Measurements from ENCODE around the gene ZNF665.
"Not testable (repeated sequence)": the region's sequence is repeated elsewhere in the genome, so short reads cannot be mapped to it uniquely, and the experiment has no call there.

ZNF665 gene

GRCh38 chr19:53192771-53193534 is at the start of gene ZNF665:
ZNF665 (minus strand) TSS chr19:53193358; CDS start chr19:53182898, 10,460 bp downstream.
- no peak for FAIRE-seq

GRCh38 chr19:53237114-53237777 is 44.1 kb upstream of the ZNF665 start:
- no peak for FAIRE-seq

- FAIRE-seq, result no peak
Observed at GRCh38 chr19:53224606-53225005, 31.4 kb upstream of the ZNF665 start.

GRCh38 chr19:53222716-53223115 is 29.6 kb upstream of the ZNF665 start:
- not testable (repeated sequence) for FAIRE-seq

- FAIRE-seq, result no peak
Observed at GRCh38 chr19:53212703-53213320, 19.7 kb upstream of the ZNF665 start.

- not testable (repeated sequence) for FAIRE-seq
Observed at GRCh38 chr19:53211554-53211953, 18.4 kb upstream of the ZNF665 start.

GRCh38 chr19:53196777-53197396 is 3.7 kb upstream of the ZNF665 start:
- FAIRE-seq, result no peak

- FAIRE-seq, result peak; percentile 95
Observed at GRCh38 chr19:53195265-53195903, 2.2 kb upstream of the ZNF665 start.

- no peak for FAIRE-seq
Observed at GRCh38 chr19:53193535-53194222, 521 bp upstream of the ZNF665 start.

- no peak for FAIRE-seq
Observed at GRCh38 chr19:53190253-53190652, 2.9 kb downstream of the ZNF665 start.

- FAIRE-seq, result not testable (repeated sequence)
Observed at GRCh38 chr19:53189691-53190198, 3.4 kb downstream of the ZNF665 start.

GRCh38 chr19:53185155-53185882 is 7.8 kb downstream of the ZNF665 start:
- not testable (repeated sequence) for FAIRE-seq

- no peak for FAIRE-seq
Observed at GRCh38 chr19:53183146-53183764, 9.9 kb downstream of the ZNF665 start.

GRCh38 chr19:53182202-53182601 is 11.0 kb downstream of the ZNF665 start:
- FAIRE-seq, result no peak

GRCh38 chr19:53177986-53178385 is 15.2 kb downstream of the ZNF665 start:
- FAIRE-seq, result no peak

- no peak for FAIRE-seq
Observed at GRCh38 chr19:53172889-53173288, 20.3 kb downstream of the ZNF665 start.

- FAIRE-seq, result no peak
Observed at GRCh38 chr19:53165691-53166091, 27.5 kb downstream of the ZNF665 start.

- no peak for FAIRE-seq
Observed at GRCh38 chr19:53161123-53161522, 32.0 kb downstream of the ZNF665 start.

- peak; percentile 67 for FAIRE-seq
Observed at GRCh38 chr19:53160350-53160749, 32.8 kb downstream of the ZNF665 start.

GRCh38 chr19:53158119-53158656 is 35.0 kb downstream of the ZNF665 start:
- FAIRE-seq, result no peak
